GM21367 (cell line): ENCODE results near the gene IL17RC.

ENCODE experiments used
- ATAC-seq: cut with Tn5 transposase; IDR thresholded peaks from one replicate; pipeline ENCODE4 v1.9.1; 2021; ENCODE audit not compliant: unreplicated experiment

IL17RC gene

DNA sequence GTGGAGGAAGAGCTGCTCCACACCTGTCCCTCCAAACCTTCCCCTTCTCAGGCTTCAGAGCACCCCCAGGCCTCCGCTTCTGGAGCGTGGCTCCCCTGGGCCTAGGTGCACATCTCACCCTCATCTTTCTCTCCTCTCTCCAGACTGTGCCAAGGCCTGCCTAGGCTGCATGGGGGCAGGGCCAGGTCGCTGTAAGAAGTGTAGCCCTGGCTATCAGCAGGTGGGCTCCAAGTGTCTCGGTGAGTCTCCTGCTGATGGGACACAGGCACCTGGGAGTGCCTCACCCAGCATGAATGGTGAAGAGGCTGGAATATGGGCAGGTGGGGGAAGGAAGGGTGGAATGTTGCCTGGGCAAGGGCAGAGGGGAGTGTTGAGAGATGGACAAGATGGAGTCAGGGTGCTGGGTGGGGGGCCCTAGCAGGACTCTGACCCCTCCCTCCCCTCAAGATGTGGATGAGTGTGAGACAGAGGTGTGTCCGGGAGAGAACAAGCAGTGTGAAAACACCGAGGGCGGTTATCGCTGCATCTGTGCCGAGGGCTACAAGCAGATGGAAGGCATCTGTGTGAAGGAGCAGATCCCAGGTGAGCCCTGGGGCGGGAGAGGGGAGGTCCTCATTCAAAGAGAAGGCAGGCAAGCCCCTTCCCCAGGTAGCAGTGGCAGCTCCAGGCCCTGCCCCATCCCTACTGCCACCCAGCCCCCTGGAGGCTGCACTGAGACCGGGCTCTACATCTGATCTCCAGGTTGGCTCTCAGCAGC lies 26.2 kb downstream of the IL17RC start:
- ATAC-seq = no peak

- ATAC-seq = no peak
Observed at GRCh38 chr3:9944271-9944670, 27.4 kb downstream of the IL17RC start.

- no peak for ATAC-seq
Observed at GRCh38 chr3:9945358-9945757, 28.5 kb downstream of the IL17RC start.

- no peak for ATAC-seq
Observed at GRCh38 chr3:9946112-9947024, 29.5 kb downstream of the IL17RC start.

DNA sequence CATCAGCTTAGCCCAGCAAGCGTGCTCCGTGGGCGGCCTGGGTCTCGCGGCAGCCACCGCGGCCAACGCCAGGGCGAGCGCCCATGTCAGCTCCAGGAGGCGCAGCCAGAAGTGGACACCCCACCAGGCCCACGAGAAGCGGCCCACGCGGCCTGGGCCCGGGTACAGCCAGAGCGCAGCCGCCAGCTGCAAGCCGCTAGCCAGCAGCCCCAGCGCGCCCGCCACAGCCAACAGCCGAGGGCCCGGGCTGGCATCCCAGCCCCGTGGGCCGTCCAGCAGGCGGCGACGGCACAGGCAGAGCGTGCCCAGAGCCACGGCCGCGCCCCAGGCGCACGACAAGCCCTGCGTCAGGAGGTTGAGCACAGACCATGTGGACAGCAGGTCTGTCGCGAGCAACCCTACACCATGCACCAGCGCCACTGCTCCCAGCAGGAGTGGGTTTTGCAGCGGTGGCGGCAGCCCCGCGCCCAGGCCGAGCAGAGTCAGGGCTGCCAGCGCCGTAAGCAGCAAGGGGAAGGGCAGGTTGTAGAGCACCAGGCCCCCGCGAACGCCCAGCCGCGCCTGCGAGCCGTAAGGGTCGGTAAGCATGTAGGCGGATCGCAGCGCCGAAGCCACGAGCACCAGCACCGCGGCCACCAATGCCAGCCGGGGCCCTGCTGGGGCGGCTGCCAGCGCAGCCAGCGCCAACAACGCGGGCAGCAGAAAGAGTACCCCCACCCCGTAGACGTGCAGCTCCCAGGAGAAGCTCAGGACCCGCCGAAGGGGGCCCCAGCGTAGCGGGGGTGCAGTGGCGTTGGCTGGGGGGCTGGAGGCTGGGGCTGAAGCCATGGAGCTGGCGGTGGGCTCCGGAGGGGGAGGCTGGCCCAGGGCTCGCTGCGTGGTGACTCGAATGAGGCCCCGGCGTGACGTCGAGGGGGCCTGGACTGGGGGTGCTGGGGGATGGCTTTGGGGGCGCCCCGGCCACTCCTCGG lies 30.4 kb downstream of the IL17RC start:
- ATAC-seq = no peak

DNA sequence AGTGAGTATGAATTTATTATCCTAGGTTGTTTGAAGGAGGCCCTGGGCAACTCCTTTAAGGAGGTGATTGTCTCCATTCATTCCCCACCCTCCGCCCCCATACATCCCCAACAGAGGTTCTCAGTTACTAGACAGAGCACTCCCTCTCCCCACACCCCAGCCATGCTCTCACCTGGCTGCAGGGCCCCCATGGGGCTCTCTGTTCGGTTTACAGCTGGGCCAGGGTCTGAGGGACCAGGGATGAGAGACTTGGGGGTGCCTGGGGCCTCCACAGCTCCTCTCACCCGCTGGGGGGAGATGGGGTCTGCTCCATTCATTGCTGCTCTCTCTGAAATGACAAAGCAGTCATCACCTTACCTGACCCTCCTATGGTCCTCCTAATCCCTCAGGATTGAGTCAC lies 31.7 kb downstream of the IL17RC start:
- no peak for ATAC-seq

- no peak for ATAC-seq
Observed at GRCh38 chr3:9949115-9949514, 32.2 kb downstream of the IL17RC start.

GRCh38 chr3:9949626-9950025 lies 32.7 kb downstream of the IL17RC start:
- no peak for ATAC-seq

GRCh38 chr3:9951126-9951525 lies 34.2 kb downstream of the IL17RC start:
- no peak for ATAC-seq

DNA sequence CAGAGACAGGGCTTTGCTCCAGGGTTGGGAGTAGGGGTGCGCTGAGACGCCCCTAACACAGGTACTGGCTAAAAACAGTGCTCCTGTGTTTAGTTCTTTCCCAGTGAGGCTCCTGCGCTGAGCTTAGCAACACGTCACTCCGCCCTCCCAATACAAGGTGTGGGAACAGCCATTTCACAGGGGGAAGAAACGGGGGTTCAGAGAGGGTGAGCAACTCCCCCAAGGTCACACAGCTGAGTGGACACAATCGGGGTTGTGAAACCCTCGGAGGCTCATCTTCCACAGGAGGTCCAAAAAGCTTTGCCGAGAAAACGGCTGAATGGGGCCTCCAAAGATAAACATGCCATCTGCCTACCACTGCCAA lies 34.7 kb downstream of the IL17RC start:
- ATAC-seq = no peak

DNA sequence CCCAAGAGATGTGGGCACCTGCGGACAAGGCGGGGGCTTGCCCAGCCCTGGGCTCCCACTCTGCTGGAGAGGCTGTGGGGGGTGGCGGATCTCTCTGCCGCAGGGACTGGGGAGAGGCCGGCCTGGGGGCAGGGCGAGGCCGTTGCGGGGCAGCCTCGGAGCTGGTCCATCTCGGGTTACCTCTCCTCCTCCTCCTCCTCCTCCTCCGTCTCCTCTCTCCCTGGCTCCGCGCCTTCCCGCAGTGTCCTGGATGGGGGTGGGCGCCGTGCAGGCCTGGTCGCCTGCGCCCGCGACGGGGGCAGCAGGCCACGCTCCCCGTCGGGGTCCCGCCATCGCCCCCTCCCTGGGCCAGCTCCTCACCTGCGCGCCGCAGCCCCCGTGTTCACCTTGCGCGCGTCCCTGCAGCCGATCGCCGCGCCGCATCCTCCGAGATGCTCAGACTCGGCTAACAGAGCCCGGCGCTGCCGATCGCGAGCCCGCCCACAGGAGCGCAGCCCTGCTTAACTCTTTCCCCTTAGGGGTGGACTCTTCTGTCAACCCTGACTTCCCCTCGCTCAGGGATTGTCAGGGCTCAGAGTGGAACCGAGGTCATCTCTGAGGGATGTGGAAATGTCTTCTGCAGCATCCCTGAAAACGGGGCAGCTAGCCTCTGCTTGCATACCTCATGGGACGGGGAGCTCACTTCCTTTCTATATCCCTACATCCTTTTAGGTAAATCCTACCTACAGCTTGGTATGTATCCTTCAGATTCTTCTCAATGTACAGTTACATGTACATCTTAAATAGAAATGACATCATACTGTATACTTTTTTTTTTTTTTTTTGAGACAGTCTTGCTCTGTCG lies 35.3 kb downstream of the IL17RC start, which contains the start of gene PRRT3:
PRRT3 (minus strand) TSS at position 447 of the 844 bp plus-strand sequence. CDS start 2,293 bp downstream, outside the sequence.
- peak; percentile 66 for ATAC-seq

DNA sequence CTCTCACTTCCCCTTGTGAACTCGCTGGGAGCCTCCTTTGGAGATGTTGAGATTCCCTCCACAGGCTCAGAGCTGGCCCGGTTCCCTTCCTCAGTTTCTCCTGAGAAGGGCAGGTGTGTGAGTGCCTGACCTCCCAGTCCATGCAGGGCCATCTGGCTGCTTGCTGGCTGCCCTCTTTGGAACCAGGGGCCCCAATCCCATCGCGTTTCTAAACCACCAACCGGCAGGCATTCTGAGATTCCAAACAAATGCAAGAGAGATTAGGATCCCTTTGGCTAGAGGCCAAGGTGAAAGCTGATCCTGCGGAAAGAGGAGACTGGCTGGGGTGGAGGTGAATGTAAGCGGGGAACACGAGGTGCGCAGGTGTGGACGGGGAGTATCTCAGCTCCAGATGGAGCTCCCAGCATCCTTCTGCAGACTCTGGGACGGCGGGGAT lies 38.2 kb downstream of the IL17RC start:
- ATAC-seq = no peak

DNA sequence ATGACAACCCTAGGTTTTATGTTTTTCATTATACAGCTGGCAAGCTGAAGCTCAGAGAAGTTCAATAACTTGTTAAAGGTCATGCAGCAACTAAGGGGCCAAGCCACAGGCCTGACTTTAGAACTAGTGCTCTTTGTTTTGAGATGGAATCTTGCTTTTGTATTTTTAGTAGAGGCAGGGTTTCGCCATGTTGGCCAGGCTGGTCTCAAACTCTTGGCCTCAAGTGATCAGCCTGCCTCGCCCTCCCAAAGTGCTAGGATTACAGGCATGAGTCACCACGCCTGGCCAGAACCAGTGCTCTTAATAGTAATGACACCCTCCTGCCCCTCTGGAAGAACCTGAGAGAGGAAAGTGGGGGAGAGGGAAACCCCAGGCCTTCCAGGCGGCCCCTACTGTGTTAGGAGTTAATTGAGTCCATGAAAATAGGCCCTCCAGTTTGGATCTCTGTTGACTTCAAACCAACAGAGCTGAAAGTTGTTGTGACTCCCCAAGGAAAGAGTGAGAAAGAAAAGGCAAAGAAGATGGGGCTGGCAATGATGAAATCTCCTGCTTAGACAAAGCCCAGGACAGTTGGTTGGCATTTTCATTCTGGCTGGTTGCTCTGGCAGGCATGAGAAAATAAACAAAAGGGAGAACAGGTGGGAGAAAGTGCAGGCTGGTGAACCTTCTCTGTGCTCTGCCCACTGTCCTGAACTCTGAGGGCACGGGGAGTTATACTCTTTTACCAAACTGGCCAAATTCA lies 38.9 kb downstream of the IL17RC start:
- no peak for ATAC-seq

GRCh38 chr3:9957214-9957613 lies 40.3 kb downstream of the IL17RC start:
- ATAC-seq = no peak

DNA sequence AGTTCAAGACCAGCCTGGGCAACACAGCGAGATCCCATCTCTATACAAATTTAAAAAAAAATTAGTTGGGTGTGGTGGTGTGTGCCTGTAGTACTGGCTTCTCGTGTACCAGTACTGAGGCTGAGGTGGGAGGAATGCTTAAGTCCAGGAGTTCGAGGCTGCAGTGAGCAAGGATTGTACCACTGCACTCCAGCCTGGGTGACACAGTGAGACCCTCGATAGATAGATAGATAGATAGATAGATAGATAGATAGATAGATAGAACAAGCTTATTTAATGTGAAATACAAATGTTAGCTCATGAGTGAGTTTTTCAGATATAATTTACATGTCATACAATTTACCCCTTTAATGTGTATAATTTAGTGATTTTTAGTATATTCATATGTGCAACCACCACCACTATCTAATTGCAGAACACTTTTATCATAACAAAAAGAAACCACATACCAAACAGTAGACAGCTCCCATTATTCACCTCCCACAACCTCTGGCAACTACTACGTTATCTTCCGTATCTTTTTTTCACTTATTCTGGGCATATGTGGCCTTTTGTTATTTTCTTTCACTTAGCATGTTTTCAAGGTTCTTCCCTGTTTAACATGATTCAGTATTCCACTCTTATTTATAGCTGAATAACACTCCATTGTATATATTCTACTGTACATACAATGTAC lies 48.4 kb downstream of the IL17RC start:
- ATAC-seq = no peak

GRCh38 chr3:9966841-9967240 lies 49.9 kb downstream of the IL17RC start:
- ATAC-seq = no peak

DNA sequence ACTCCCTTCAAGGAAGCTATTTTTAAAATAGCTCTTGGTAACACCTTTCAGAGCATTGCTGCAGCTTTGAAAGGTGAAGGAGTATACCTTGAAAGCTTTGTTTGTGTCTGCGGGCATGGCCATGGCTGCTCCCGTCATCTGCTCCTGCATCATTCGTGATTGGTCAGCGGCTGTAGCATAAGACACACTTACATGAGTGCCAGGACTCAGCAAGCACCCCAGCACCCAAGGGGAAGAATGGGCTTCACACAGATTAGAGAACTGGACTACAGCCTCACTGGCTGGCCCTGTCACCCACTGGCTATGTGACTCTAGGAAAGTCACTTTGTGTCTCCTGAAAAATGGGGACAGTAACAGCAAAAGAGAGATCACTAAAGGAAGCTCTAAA lies 52.7 kb downstream of the IL17RC start:
- ATAC-seq = no peak

GRCh38 chr3:9970020-9970652 lies 53.2 kb downstream of the IL17RC start:
- no peak for ATAC-seq
